HEK293 (cell line): ENCODE data around the gene BLOC1S1.
A peak's percentile ranks its signal among the peaks of the same experiment; 100 is the strongest.

Source experiments
- CTCF ChIA-PET: fragments of 350-600 bp; formaldehyde crosslinking; extraction: SDS; loops from one replicate; lab custom pipeline; 2021; ENCODE audit warnings: antibody characterized with exemption; lab: Yijun Ruan, JAX
- POLR2A ChIA-PET: fragments of 300-600 bp; formaldehyde crosslinking; extraction: SDS; loops from one replicate; lab custom pipeline; 2020; ENCODE audit warnings: antibody characterized with exemption, inconsistent platforms; lab: Yijun Ruan, JAX
- H3K27ac ChIP-seq: fragments of 200-500 bp; sonication (Bioruptor generic); 2 replicates; pipeline ENCODE4 v1.5.1; 2014; ENCODE audit warnings: low read depth, low read length, control low read depth, inconsistent platforms; ENCODE audit errors: extremely low read depth
- H3K36me3 ChIP-seq, 2 experiments: fragments of 200-500 bp in 1 of 2; sonication (Bioruptor generic) in 1 of 2; 1 replicate in 1 of 2; 2 replicates in 1 of 2; pipeline ENCODE4 v1.5.1; 2014 to 2017; ENCODE audit warnings: inconsistent platforms in 2 of 2, low read length in 2 of 2; ENCODE audit not compliant: control insufficient read depth in 2 of 2, insufficient read depth in 1 of 2
- H3K4me1 ChIP-seq: fragments of 200-500 bp; sonication (Bioruptor generic); 2 replicates; pipeline ENCODE4 v1.5.1; 2014; ENCODE audit warnings: mild to moderate bottlenecking, low read length, inconsistent platforms; ENCODE audit not compliant: control insufficient read depth, insufficient read depth
- H3K4me3 ChIP-seq: 2 replicates; pipeline ENCODE4 v1.5.1; 2011; ENCODE audit warnings: low read depth, mild to moderate bottlenecking, control low read depth, low read length, moderate library complexity
- H3K9me3 ChIP-seq: fragments of 200-500 bp; sonication (Bioruptor generic); 2 replicates; pipeline ENCODE4 v1.5.1; 2014; ENCODE audit warnings: low read depth, low read length, inconsistent platforms; ENCODE audit not compliant: control insufficient read depth, insufficient read depth
- EGR2 ChIP-seq: fragments of 450-650 bp; formaldehyde crosslinking; IDR thresholded peaks from 2 replicates; pipeline ENCODE4 v1.5.1; 2016; ENCODE audit warnings: low read depth, missing biosample characterization, missing genetic modification characterization
- GLI4 ChIP-seq: fragments of 450-650 bp; formaldehyde crosslinking; IDR thresholded peaks from 2 replicates; pipeline ENCODE4 v1.5.1; 2016; ENCODE audit warnings: missing biosample characterization, missing genetic modification characterization
- GLIS1 ChIP-seq: fragments of 450-650 bp; formaldehyde crosslinking; IDR thresholded peaks from 2 replicates; pipeline ENCODE4 v1.5.1; 2016; ENCODE audit warnings: missing biosample characterization, missing genetic modification characterization
- GLIS2 ChIP-seq: fragments of 450-650 bp; formaldehyde crosslinking; IDR thresholded peaks from 2 replicates; pipeline ENCODE4 v1.5.1; 2016; ENCODE audit warnings: missing biosample characterization, missing genetic modification characterization
- REPIN1 ChIP-seq: fragments of 450-650 bp; formaldehyde crosslinking; IDR thresholded peaks from 2 replicates; pipeline ENCODE4 v1.5.1; 2017; ENCODE audit warnings: missing biosample characterization, missing genetic modification characterization, low read depth
- ZBTB48 ChIP-seq: fragments of 450-650 bp; formaldehyde crosslinking; IDR thresholded peaks from 2 replicates; pipeline ENCODE4 v1.5.1; 2016; ENCODE audit warnings: missing biosample characterization, missing genetic modification characterization
- ZFHX2 ChIP-seq: fragments of 450-650 bp; formaldehyde crosslinking; conservative IDR thresholded peaks from 2 replicates; pipeline ENCODE4 v1.5.1; 2016; ENCODE audit warnings: missing biosample characterization, missing genetic modification characterization
- ZIC2 ChIP-seq: fragments of 450-650 bp; formaldehyde crosslinking; IDR thresholded peaks from 2 replicates; pipeline ENCODE4 v1.5.1; 2016; ENCODE audit warnings: missing biosample characterization, missing genetic modification characterization
- ZNF114 ChIP-seq: fragments of 450-650 bp; formaldehyde crosslinking; IDR thresholded peaks from 2 replicates; pipeline ENCODE4 v1.5.0; 2017; ENCODE audit warnings: missing biosample characterization, missing genetic modification characterization
- ZNF221 ChIP-seq: fragments of 450-650 bp; formaldehyde crosslinking; IDR thresholded peaks from 2 replicates; pipeline ENCODE4 v1.5.1; 2017; ENCODE audit warnings: missing biosample characterization, missing genetic modification characterization, borderline replicate concordance
- ZNF24 ChIP-seq: fragments of 450-650 bp; formaldehyde crosslinking; IDR thresholded peaks from 2 replicates; pipeline ENCODE4 v1.5.1; 2016; ENCODE audit warnings: missing biosample characterization, missing genetic modification characterization
- ZNF354C ChIP-seq: fragments of 450-650 bp; formaldehyde crosslinking; IDR thresholded peaks from 2 replicates; pipeline ENCODE4 v1.5.1; 2016; ENCODE audit warnings: missing biosample characterization, missing genetic modification characterization, low read depth, borderline replicate concordance
- ZNF366 ChIP-seq: fragments of 450-650 bp; formaldehyde crosslinking; conservative IDR thresholded peaks from 2 replicates; pipeline ENCODE4 v1.5.1; 2016; ENCODE audit warnings: missing biosample characterization, missing genetic modification characterization
- ZNF521 ChIP-seq: fragments of 450-650 bp; formaldehyde crosslinking; IDR thresholded peaks from 2 replicates; pipeline ENCODE4 v1.5.1; 2017; ENCODE audit warnings: missing biosample characterization, mild to moderate bottlenecking, missing genetic modification characterization
- ZNF629 ChIP-seq: fragments of 450-650 bp; formaldehyde crosslinking; IDR thresholded peaks from 2 replicates; pipeline ENCODE4 v1.5.1; 2017; ENCODE audit warnings: missing biosample characterization, missing genetic modification characterization
- ZNF654 ChIP-seq: fragments of 450-650 bp; formaldehyde crosslinking; IDR thresholded peaks from 2 replicates; pipeline ENCODE4 v1.5.1; 2016; ENCODE audit warnings: low read depth, missing biosample characterization, missing genetic modification characterization
- ZNF677 ChIP-seq: fragments of 450-650 bp; IDR thresholded peaks from 2 replicates; pipeline ENCODE4 v1.5.0; 2018; ENCODE audit warnings: missing biosample characterization, mild to moderate bottlenecking, missing genetic modification characterization, moderate library complexity
- ZNF704 ChIP-seq: fragments of 450-650 bp; formaldehyde crosslinking; IDR thresholded peaks from 2 replicates; pipeline ENCODE4 v1.5.1; 2016; ENCODE audit warnings: missing biosample characterization, missing genetic modification characterization
- ZNF768 ChIP-seq: fragments of 450-650 bp; formaldehyde crosslinking; IDR thresholded peaks from 2 replicates; pipeline ENCODE4 v1.5.1; 2018; ENCODE audit warnings: missing biosample characterization, mild to moderate bottlenecking, missing genetic modification characterization
- TF ChIP-seq, protein P1 (sequence below): fragments of 450-650 bp; formaldehyde crosslinking; IDR thresholded peaks from 2 replicates; pipeline ENCODE4 v1.5.1; 2016; ENCODE audit warnings: missing biosample characterization, missing genetic modification characterization
- TF ChIP-seq, protein P2 (sequence below): fragments of 450-650 bp; formaldehyde crosslinking; IDR thresholded peaks from 2 replicates; pipeline ENCODE4 v1.5.1; 2016; ENCODE audit warnings: missing biosample characterization, missing genetic modification characterization

BLOC1S1 gene

DNA sequence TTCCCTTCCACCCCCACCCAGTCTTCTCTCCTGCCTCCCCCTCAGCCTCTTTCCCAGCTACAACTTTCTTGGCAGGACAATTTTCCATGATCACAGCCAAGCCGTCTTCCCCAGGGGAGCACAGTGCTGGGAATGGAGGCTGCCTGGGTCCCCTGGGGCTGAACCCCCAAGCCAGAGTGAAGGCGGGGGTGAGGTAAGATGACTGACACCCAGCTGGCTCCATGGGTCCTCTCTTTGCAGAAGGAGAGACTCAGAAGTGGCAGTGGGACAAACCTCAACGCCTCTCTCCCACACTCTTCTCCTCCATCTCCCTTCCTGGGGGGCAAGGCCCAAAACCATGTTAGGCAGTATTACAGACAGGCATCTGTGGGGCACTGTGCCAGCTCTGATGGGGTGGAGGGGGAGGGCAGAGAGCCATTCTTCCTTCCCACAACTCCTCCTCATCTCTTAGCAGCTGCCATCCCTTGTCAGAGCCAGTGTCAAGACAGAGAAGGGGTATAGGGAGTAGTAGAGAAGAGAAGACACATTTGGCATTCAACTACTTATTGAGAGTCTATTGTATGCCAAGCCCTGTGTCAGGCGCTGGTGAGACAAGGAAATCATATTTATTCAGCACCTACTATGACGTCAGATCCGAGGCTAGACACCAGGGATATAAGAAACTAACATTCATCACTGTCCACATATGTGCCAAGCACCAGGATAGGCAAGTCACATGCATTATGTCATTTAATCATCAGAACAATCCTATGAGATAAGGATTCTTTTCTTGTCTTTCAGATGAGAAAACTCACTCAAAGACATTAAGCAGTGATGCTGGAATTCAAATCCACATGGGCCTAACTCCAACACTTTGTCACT, 11.7 kb upstream of the BLOC1S1 start:
- Histone ChIP-seq H3K9me3 (no peaks in the 10 kb centered on the region), H3K27ac (no peak overlapping the region), H3K4me1 (no peaks in the 10 kb centered on the region; the same call in 1 of the 2 replicates), H3K4me3 (no peak overlapping the region), H3K36me3 (no peaks in the 10 kb centered on the region)
- ChIA-PET POLR2A (interaction anchor here (0.6 kb wide), 1 partner anchor 9 kb away, joined by 3 read pairs; no protein-coding TSS in a partner anchor), CTCF (interaction anchor here (0.5 to 2.9 kb wide), 8 partner anchors 15 to 1864 kb away, joined by 3 to 16 read pairs (median 4); no protein-coding TSS in a partner anchor)
- peak; percentile 75 for TF ChIP-seq GLIS1 (tag by site-specific recombination)
- TF ChIP-seq ZFHX2 = peak; percentile 66
- TF ChIP-seq EGR2 (tag by site-specific recombination) = peak; percentile 41; the same call in 1 of the 2 replicates
- no peak for TF ChIP-seq GLI4 (tag by site-specific recombination)
- TF ChIP-seq ZNF677 (tag by site-specific recombination) = no peak

- no peaks in the 10 kb centered on the region for H3K9me3 ChIP-seq
- no peak overlapping the region for H3K4me3 ChIP-seq
- no peaks in the 10 kb centered on the region; the same call in 1 of the 2 replicates for H3K4me1 ChIP-seq
- ChIA-PET POLR2A (interaction anchor here (0.6 to 1.9 kb wide), 5 partner anchors 11 to 922 kb away, joined by 3 to 6 read pairs (median 5); partner anchors contain the start of gene CD63), CTCF (interaction anchor here (0.5 to 3.5 kb wide), 16 partner anchors 9 to 1865 kb away, joined by 3 to 21 read pairs (median 5); partner anchors contain the start of genes BLOC1S1 and RDH5)
- no peak overlapping the region for H3K27ac ChIP-seq
- no peaks in the 10 kb centered on the region for H3K36me3 ChIP-seq
- TF ChIP-seq ZNF521 (no peak), ZNF24 (tag by site-specific recombination) (no peak), ZNF221 (tag by site-specific recombination) (no peak), GLIS2 (tag by site-specific recombination) (peak; percentile 52), GLIS1 (tag by site-specific recombination) (peak; percentile 76), ZNF354C (tag by site-specific recombination) (no peak)
Measured at GRCh38 chr12:55704824-55705718, 10.8 kb upstream of the BLOC1S1 start.

DNA sequence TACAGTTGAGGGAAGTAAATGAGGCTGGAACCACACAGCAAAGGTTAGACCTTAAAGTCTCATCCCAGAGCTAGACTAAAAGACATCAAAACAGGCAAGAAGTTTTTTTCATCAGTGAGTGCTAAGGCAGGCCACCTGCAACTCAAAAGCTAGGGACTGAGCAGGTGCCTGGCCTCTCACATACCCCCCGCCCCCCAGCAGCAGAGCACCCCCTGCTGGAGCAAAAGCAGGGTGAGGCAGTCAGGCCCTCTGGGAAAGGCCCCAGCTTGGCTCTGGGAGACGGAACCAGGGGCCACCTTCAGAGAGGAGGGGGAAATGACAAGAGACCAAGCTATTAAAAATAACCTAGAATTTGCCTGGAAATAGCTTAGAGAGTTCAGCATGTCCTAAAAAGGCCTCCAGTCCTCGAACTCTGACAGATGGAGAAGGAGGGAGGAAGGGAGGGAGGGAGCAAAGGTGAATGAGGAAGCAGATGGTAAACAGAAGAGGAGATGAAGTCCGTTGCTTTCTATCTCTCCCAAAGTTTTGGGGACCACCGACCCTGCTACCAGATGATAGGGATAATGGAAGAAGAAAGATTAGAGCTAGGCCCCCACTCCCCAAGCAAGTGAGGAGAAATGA, 10.0 kb upstream of the BLOC1S1 start:
- no peaks in the 10 kb centered on the region for H3K36me3 ChIP-seq
- no peaks in the 10 kb centered on the region for H3K9me3 ChIP-seq
- H3K27ac ChIP-seq = no peak overlapping the region
- no peak overlapping the region for H3K4me3 ChIP-seq
- POLR2A ChIA-PET = interaction anchor here (0.6 to 2.4 kb wide), 6 partner anchors 11 to 922 kb away, joined by 3 to 12 read pairs (median 5); partner anchors contain the start of gene CD63
- no peaks in the 10 kb centered on the region; the same call in 1 of the 2 replicates for H3K4me1 ChIP-seq
- CTCF ChIA-PET = interaction anchor here (0.6 to 3.5 kb wide), 17 partner anchors 10 to 749 kb away, joined by 3 to 21 read pairs (median 6); partner anchors contain the start of genes BLOC1S1, CD63 and RDH5
- no peak for TF ChIP-seq ZNF114 (tag by site-specific recombination)
- no peak for TF ChIP-seq ZNF704 (tag by site-specific recombination)
- TF ChIP-seq REPIN1 (tag by site-specific recombination) = no peak
- TF ChIP-seq, protein P1, sequence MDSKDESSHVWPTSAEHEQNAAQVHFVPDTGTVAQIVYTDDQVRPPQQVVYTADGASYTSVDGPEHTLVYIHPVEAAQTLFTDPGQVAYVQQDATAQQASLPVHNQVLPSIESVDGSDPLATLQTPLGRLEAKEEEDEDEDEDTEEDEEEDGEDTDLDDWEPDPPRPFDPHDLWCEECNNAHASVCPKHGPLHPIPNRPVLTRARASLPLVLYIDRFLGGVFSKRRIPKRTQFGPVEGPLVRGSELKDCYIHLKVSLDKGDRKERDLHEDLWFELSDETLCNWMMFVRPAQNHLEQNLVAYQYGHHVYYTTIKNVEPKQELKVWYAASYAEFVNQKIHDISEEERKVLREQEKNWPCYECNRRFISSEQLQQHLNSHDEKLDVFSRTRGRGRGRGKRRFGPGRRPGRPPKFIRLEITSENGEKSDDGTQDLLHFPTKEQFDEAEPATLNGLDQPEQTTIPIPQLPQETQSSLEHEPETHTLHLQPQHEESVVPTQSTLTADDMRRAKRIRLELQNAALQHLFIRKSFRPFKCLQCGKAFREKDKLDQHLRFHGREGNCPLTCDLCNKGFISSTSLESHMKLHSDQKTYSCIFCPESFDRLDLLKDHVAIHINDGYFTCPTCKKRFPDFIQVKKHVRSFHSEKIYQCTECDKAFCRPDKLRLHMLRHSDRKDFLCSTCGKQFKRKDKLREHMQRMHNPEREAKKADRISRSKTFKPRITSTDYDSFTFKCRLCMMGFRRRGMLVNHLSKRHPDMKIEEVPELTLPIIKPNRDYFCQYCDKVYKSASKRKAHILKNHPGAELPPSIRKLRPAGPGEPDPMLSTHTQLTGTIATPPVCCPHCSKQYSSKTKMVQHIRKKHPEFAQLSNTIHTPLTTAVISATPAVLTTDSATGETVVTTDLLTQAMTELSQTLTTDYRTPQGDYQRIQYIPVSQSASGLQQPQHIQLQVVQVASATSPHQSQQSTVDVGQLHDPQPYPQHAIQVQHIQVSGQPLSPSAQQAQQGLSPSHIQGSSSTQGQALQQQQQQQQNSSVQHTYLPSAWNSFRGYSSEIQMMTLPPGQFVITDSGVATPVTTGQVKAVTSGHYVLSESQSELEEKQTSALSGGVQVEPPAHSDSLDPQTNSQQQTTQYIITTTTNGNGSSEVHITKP (tag by site-specific recombination) = no peak
- TF ChIP-seq ZNF768 (tag by site-specific recombination) = no peak
- peak; percentile 60 for TF ChIP-seq ZNF366 (tag by site-specific recombination)
- TF ChIP-seq, protein P2, sequence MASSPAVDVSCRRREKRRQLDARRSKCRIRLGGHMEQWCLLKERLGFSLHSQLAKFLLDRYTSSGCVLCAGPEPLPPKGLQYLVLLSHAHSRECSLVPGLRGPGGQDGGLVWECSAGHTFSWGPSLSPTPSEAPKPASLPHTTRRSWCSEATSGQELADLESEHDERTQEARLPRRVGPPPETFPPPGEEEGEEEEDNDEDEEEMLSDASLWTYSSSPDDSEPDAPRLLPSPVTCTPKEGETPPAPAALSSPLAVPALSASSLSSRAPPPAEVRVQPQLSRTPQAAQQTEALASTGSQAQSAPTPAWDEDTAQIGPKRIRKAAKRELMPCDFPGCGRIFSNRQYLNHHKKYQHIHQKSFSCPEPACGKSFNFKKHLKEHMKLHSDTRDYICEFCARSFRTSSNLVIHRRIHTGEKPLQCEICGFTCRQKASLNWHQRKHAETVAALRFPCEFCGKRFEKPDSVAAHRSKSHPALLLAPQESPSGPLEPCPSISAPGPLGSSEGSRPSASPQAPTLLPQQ (tag by site-specific recombination) = no peak
- 0 out of 2 replicates have a peak, but pooled peaks have one; percentile 11 for TF ChIP-seq ZNF654
- peak; percentile 65 for TF ChIP-seq ZBTB48
- TF ChIP-seq ZIC2 (tag by site-specific recombination) = no peak
- no peak for TF ChIP-seq ZNF629 (tag by site-specific recombination)
- no peak for TF ChIP-seq EGR2 (tag by site-specific recombination)
